NT2/D1 (cell line): ENCODE data around the gene USP3.

Experiments
- DNase-seq: peaks from one replicate; pipeline ENCODE4 v3.0.0-alpha.2; 2011; ENCODE audit warnings: low read depth, low spot score
- H3K27me3 ChIP-seq: 2 replicates; pipeline ENCODE4 v1.6.0; 2011; ENCODE audit warnings: mild to moderate bottlenecking; ENCODE audit not compliant: insufficient read length, insufficient read depth
- H3K36me3 ChIP-seq: 2 replicates; pipeline ENCODE4 v1.6.1; 2011; ENCODE audit warnings: mild to moderate bottlenecking, low read length, mixed read lengths; ENCODE audit not compliant: insufficient read depth, insufficient read length
- H3K4me1 ChIP-seq: 2 replicates; pipeline ENCODE4 v1.5.1; 2011; ENCODE audit not compliant: insufficient read depth, insufficient read length
- H3K4me3 ChIP-seq: 2 replicates; pipeline ENCODE4 v1.5.1; 2011; ENCODE audit warnings: low read depth; ENCODE audit not compliant: insufficient read length
- H3K9ac ChIP-seq: 2 replicates; pipeline ENCODE4 v1.6.0; 2011; ENCODE audit warnings: low read depth; ENCODE audit not compliant: insufficient read length
- H3K9me3 ChIP-seq: 2 replicates; pipeline ENCODE4 v1.5.1; 2011; ENCODE audit warnings: mild to moderate bottlenecking, low read length; ENCODE audit not compliant: insufficient read depth
- SUZ12 ChIP-seq: IDR thresholded peaks from 2 replicates; pipeline ENCODE4 v1.6.1; 2011; ENCODE audit not compliant: insufficient read length, insufficient read depth; ENCODE audit errors: extremely low read depth
- YY1 ChIP-seq: IDR thresholded peaks from 2 replicates; pipeline ENCODE4 v1.6.1; 2011; ENCODE audit not compliant: insufficient read length, insufficient read depth
- ZNF274 ChIP-seq: IDR thresholded peaks from 2 replicates; pipeline ENCODE4 v1.6.1; 2011; ENCODE audit warnings: mild to moderate bottlenecking, low read depth, low read length

The USP3 gene

GRCh38 chr15:63506537-63507035 lies 2.2 kb downstream of the USP3 start:
- H3K4me1 ChIP-seq: peaks cover 3% of the 10 kb centered on the region
- no peaks in the 10 kb centered on the region for H3K9me3 ChIP-seq
- TF ChIP-seq ZNF274: no peak
- no peak for TF ChIP-seq SUZ12
- TF ChIP-seq YY1: no peak
- no peak for DNase-seq
- no peak overlapping the region for H3K4me3 ChIP-seq
- H3K36me3 ChIP-seq: peaks cover 3% of the 10 kb centered on the region
- H3K27me3 ChIP-seq: peaks cover 31% of the 10 kb centered on the region
- no peak overlapping the region for H3K9ac ChIP-seq

- TF ChIP-seq SUZ12: no peak
- no peak for TF ChIP-seq YY1
- no peak for TF ChIP-seq ZNF274
- Histone ChIP-seq H3K9ac (no peak overlapping the region), H3K4me3 (no peak overlapping the region), H3K9me3 (no peaks in the 10 kb centered on the region), H3K36me3 (peaks cover 3% of the 10 kb centered on the region), H3K27me3 (peaks cover 16% of the 10 kb centered on the region), H3K4me1 (no peaks in the 10 kb centered on the region)
- DNase-seq: no peak
Measured at GRCh38 chr15:63507878-63508818, 3.8 kb downstream of the USP3 start.

- H3K36me3 ChIP-seq: peaks cover 3% of the 10 kb centered on the region
- DNase-seq: no peak
- no peaks in the 10 kb centered on the region for H3K4me1 ChIP-seq
- H3K9ac ChIP-seq: no peak overlapping the region
- peaks cover 8% of the 10 kb centered on the region for H3K27me3 ChIP-seq
- no peaks in the 10 kb centered on the region for H3K9me3 ChIP-seq
- TF ChIP-seq SUZ12 (no peak), YY1 (no peak), ZNF274 (no peak)
- H3K4me3 ChIP-seq: no peak overlapping the region
Measured at GRCh38 chr15:63509056-63509954, 4.9 kb downstream of the USP3 start.

- Histone ChIP-seq H3K36me3 (peaks cover 3% of the 10 kb centered on the region), H3K9ac (no peak overlapping the region), H3K4me3 (no peak overlapping the region), H3K4me1 (no peaks in the 10 kb centered on the region), H3K9me3 (no peaks in the 10 kb centered on the region), H3K27me3 (peaks cover 8% of the 10 kb centered on the region)
- DNase-seq: no peak
- no peak for TF ChIP-seq SUZ12
Measured at GRCh38 chr15:63509955-63510940, 5.9 kb downstream of the USP3 start.

- Histone ChIP-seq H3K36me3 (no peaks in the 10 kb centered on the region), H3K4me1 (no peaks in the 10 kb centered on the region), H3K4me3 (no peak overlapping the region), H3K9me3 (no peaks in the 10 kb centered on the region), H3K27me3 (no peaks in the 10 kb centered on the region), H3K9ac (no peak overlapping the region)
- no peak for TF ChIP-seq SUZ12
- TF ChIP-seq ZNF274: no peak
- no peak for TF ChIP-seq YY1
- no peak for DNase-seq
Measured at GRCh38 chr15:63512148-63512547, 7.8 kb downstream of the USP3 start.

- Histone ChIP-seq H3K36me3 (no peaks in the 10 kb centered on the region), H3K9ac (no peak overlapping the region), H3K27me3 (no peaks in the 10 kb centered on the region), H3K4me3 (no peak overlapping the region), H3K4me1 (no peaks in the 10 kb centered on the region), H3K9me3 (no peaks in the 10 kb centered on the region)
- no peak for TF ChIP-seq SUZ12
- no peak for TF ChIP-seq YY1
- TF ChIP-seq ZNF274: no peak
- no peak for DNase-seq
Measured at GRCh38 chr15:63513271-63513670, 8.9 kb downstream of the USP3 start.
